Liver (tissue), 3 donors: ENCODE measurements around the gene DENND4A.

Source experiments
- FOXA1 ChIP-seq: IDR thresholded peaks from 2 replicates; pipeline ENCODE4 v1.6.1; 2016; ENCODE audit warnings: antibody characterized with exemption
- GABPA ChIP-seq, 2 donors: IDR thresholded peaks in 1 of 2; conservative IDR thresholded peaks in 1 of 2; 2 replicates each; pipeline ENCODE4 v1.6.1; 2016; ENCODE audit warnings: antibody characterized with exemption in 2 of 2, mild to moderate bottlenecking in 1 of 2, moderate library complexity in 1 of 2
- HNF4A ChIP-seq, 2 donors: conservative IDR thresholded peaks; 2 replicates each; pipeline ENCODE4 v1.6.1; 2016; ENCODE audit warnings: antibody characterized with exemption in 2 of 2, mild to moderate bottlenecking in 2 of 2
- JUND ChIP-seq, 2 donors: IDR thresholded peaks; 2 replicates each; pipeline ENCODE4 v1.6.1; 2016; ENCODE audit warnings: antibody characterized with exemption in 2 of 2
- TF ChIP-seq, protein P1 (sequence below): fragments of 150-350 bp; IDR thresholded peaks from 2 replicates; pipeline ENCODE4 v1.5.1; 2017; ENCODE audit warnings: improper control_type of control experiment, low read depth, low read length; ENCODE audit not compliant: missing input control
- donor health status: healthy.
- donor health status: healthy.

- TF ChIP-seq, protein P1, sequence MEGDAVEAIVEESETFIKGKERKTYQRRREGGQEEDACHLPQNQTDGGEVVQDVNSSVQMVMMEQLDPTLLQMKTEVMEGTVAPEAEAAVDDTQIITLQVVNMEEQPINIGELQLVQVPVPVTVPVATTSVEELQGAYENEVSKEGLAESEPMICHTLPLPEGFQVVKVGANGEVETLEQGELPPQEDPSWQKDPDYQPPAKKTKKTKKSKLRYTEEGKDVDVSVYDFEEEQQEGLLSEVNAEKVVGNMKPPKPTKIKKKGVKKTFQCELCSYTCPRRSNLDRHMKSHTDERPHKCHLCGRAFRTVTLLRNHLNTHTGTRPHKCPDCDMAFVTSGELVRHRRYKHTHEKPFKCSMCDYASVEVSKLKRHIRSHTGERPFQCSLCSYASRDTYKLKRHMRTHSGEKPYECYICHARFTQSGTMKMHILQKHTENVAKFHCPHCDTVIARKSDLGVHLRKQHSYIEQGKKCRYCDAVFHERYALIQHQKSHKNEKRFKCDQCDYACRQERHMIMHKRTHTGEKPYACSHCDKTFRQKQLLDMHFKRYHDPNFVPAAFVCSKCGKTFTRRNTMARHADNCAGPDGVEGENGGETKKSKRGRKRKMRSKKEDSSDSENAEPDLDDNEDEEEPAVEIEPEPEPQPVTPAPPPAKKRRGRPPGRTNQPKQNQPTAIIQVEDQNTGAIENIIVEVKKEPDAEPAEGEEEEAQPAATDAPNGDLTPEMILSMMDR = no peak
- TF ChIP-seq GABPA (IDR thresholded peaks at IDR 0.05 in 1 of 2, conservative IDR thresholded peaks at IDR 0.05 in 1 of 2) = no peak
- no peak for TF ChIP-seq HNF4A (conservative IDR thresholded peaks at IDR 0.05)
- no peak for TF ChIP-seq JUND (IDR thresholded peaks at IDR 0.05)
- TF ChIP-seq FOXA1 = no peak
These were observed 40.7 kb downstream of the DENND4A start for GRCh38 chr15:65751431-65751830.
